ENCODE measurements around the gene ROCK2. TPM values are rescaled to one million over a fixed set of nuclear protein-coding genes. Genes with fewer than 3 reads are reported as not detected.

ROCK2 gene
- polyA plus RNA-seq, 1 of the 3 experiments (the other 2 are of a cell fraction), result 4.2 TPM

DNA sequence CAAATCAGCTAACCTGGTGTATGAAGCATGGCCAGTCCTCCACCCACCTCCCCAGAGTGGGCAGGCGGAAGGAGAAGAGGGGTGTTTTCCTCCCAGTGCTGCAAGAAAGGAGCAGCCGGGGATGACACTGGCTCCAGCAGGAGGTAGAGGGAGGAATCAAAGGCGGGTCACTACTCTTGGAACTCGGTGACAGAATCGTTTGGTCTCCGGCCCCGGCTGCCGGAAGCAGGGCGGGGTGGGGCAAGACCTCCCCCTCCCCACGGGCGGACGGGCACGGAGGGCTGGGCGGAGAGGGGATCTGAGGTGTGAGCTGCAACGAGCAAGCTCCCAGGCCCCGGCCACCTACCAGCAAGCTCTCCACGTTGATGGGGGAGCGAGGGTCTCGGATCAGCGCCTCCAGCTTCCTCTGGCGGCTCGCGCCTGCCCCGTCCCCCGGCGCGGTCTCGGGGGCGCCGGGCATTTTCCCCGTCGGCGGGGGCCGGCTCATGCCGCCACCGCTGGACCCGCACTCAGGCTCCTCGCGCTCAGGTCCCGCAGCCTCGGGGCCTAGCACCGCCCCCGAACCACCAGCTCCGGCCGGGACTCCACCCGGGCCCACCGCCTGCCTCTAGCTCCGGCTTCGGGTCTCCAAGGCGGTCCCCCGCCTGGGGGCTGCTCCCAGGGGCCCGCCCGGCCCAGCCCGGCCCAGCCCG is 640 bp downstream of the ROCK2 start:
- peaks cover 54% of the 10 kb centered on the region for H3K79me2 ChIP-seq (ENCODE audit: insufficient read depth)
- peaks cover 18 to 25% of the 10 kb centered on the region in 2 experiments for H3K4me1 ChIP-seq (ENCODE audit: control insufficient read depth in 1 of 2, insufficient read depth in 2 of 2, low read depth in 1 of 2, low read length in 1 of 2)
- H3K4me3 ChIP-seq (ENCODE audit: low read depth in 2 of 2, low read length in 1 of 2), result peak overlapping the region; percentile 88 to 99
- POLR2A ChIA-PET, result interaction anchor here (0.8 to 2.4 kb wide), 12 partner anchors 10 to 531 kb away, joined by 3 to 16 read pairs (median 4); partner anchors contain the start of gene PDIA6
- H3K9me3 ChIP-seq, result no peaks in the 10 kb centered on the region
- H3F3A ChIP-seq (replicated peaks; ENCODE audit: insufficient read depth), result peaks cover 23% of the 10 kb centered on the region
- H3K27ac ChIP-seq (ENCODE audit: low read depth in 2 of 2, low read length in 1 of 2), result peak overlapping the region; percentile 56 to 98
- peak overlapping the region; percentile 92 for H3K4me2 ChIP-seq
- no peaks in the 10 kb centered on the region for H3K9me2 ChIP-seq
- H3K27me3 ChIP-seq (ENCODE audit: insufficient read depth), result no peaks in the 10 kb centered on the region
- peak; percentile 81 for DNase-seq
- no peaks in the 10 kb centered on the region for H3K36me3 ChIP-seq (replicated peaks in 1 of 2; ENCODE audit: control insufficient read depth in 1 of 2, insufficient read depth in 2 of 2, low read length in 1 of 2)
- H3K9ac ChIP-seq, result peak overlapping the region; percentile 83
- H4K20me1 ChIP-seq (ENCODE audit: insufficient read depth), result peaks cover 46% of the 10 kb centered on the region
- WGBS (ENCODE audit: low lambda C conversion rate), result 2% methylated on average over 22 of the region's 55 CpGs
- H2AFZ ChIP-seq (ENCODE audit: low read depth), result no peak overlapping the region
- CTCF ChIA-PET, result interaction anchor here (0.9 to 5.1 kb wide), 12 partner anchors 14 to 512 kb away, joined by 3 to 34 read pairs (median 6); a partner anchor contains a TSS
- TF ChIP-seq MAX (IDR thresholded peaks at IDR 0.05; ENCODE audit: low read depth), result peak; percentile 53; the same call in 1 of the 2 replicates
- no peak for TF ChIP-seq TAF1 (IDR thresholded peaks at IDR 0.05; ENCODE audit: borderline replicate concordance, low read depth, low read length)
- TF ChIP-seq EZH2phosphoT487 (IDR thresholded peaks at IDR 0.05; ENCODE audit: borderline replicate concordance, low read depth), result no peak
- TF ChIP-seq REST (IDR thresholded peaks at IDR 0.05; ENCODE audit: low read depth, low read length), result no peak
- peak; percentile 91 for TF ChIP-seq MXI1 (IDR thresholded peaks at IDR 0.05; ENCODE audit: low read depth, low read length)
- TF ChIP-seq EP300 (IDR thresholded peaks at IDR 0.05; ENCODE audit: borderline replicate concordance in 1 of 2, low read depth in 1 of 2, low read length in 1 of 2), result no peak
- peak; percentile 66; the same call in 1 of the 2 replicates for TF ChIP-seq SIN3A (IDR thresholded peaks at IDR 0.05; ENCODE audit: borderline replicate concordance, low read depth, low read length)
- no peak for TF ChIP-seq GABPA (IDR thresholded peaks at IDR 0.05; ENCODE audit: low read depth)
- TF ChIP-seq CHD2 (IDR thresholded peaks at IDR 0.05; ENCODE audit: low read length, partially characterized antibody), result peak; percentile 14
- TF ChIP-seq, protein P1, sequence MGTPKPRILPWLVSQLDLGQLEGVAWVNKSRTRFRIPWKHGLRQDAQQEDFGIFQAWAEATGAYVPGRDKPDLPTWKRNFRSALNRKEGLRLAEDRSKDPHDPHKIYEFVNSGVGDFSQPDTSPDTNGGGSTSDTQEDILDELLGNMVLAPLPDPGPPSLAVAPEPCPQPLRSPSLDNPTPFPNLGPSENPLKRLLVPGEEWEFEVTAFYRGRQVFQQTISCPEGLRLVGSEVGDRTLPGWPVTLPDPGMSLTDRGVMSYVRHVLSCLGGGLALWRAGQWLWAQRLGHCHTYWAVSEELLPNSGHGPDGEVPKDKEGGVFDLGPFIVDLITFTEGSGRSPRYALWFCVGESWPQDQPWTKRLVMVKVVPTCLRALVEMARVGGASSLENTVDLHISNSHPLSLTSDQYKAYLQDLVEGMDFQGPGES (IDR thresholded peaks at IDR 0.05; ENCODE audit: low read depth, low read length), result no peak
- TF ChIP-seq RXRA (IDR thresholded peaks at IDR 0.05; ENCODE audit: borderline replicate concordance, low read depth), result no peak
- TF ChIP-seq GATA2 (CRISPR knock-in tag; IDR thresholded peaks at IDR 0.05), result no peak
- no peak; the same call in 1 of the 2 replicates for TF ChIP-seq FOSL2 (IDR thresholded peaks at IDR 0.05; ENCODE audit: borderline replicate concordance, low read depth)
- TF ChIP-seq JUND (IDR thresholded peaks at IDR 0.05), result no peak
- TF ChIP-seq FOXM1 (IDR thresholded peaks at IDR 0.05; ENCODE audit: low read depth), result no peak
- TF ChIP-seq YY1 (IDR thresholded peaks at IDR 0.05; ENCODE audit: low read depth), result no peak
- no peak for TF ChIP-seq MEF2A (IDR thresholded peaks at IDR 0.05; ENCODE audit: borderline replicate concordance, low read depth)
- no peak for TF ChIP-seq POLR2AphosphoS5 (IDR thresholded peaks at IDR 0.05; ENCODE audit: low read depth, low read length)
- TF ChIP-seq ELF1 (IDR thresholded peaks at IDR 0.05), result no peak
- TF ChIP-seq, protein P2, sequence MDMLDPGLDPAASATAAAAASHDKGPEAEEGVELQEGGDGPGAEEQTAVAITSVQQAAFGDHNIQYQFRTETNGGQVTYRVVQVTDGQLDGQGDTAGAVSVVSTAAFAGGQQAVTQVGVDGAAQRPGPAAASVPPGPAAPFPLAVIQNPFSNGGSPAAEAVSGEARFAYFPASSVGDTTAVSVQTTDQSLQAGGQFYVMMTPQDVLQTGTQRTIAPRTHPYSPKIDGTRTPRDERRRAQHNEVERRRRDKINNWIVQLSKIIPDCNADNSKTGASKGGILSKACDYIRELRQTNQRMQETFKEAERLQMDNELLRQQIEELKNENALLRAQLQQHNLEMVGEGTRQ (IDR thresholded peaks at IDR 0.05; ENCODE audit: borderline replicate concordance, low read depth, low read length), result no peak
- TF ChIP-seq TCF12 (IDR thresholded peaks at IDR 0.05), result no peak
- TF ChIP-seq NFIC (IDR thresholded peaks at IDR 0.05; ENCODE audit: borderline replicate concordance), result no peak
- TF ChIP-seq TEAD4 (IDR thresholded peaks at IDR 0.05; ENCODE audit: borderline replicate concordance, insufficient read depth), result no peak
- TF ChIP-seq, protein P3, sequence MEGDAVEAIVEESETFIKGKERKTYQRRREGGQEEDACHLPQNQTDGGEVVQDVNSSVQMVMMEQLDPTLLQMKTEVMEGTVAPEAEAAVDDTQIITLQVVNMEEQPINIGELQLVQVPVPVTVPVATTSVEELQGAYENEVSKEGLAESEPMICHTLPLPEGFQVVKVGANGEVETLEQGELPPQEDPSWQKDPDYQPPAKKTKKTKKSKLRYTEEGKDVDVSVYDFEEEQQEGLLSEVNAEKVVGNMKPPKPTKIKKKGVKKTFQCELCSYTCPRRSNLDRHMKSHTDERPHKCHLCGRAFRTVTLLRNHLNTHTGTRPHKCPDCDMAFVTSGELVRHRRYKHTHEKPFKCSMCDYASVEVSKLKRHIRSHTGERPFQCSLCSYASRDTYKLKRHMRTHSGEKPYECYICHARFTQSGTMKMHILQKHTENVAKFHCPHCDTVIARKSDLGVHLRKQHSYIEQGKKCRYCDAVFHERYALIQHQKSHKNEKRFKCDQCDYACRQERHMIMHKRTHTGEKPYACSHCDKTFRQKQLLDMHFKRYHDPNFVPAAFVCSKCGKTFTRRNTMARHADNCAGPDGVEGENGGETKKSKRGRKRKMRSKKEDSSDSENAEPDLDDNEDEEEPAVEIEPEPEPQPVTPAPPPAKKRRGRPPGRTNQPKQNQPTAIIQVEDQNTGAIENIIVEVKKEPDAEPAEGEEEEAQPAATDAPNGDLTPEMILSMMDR (IDR thresholded peaks at IDR 0.05), result no peak

Measured in SK-N-SH (cell line).